EL (cell line): Measurements from ENCODE around the gene SLC25A46.
"Not testable (repeated sequence)": the region's sequence is repeated elsewhere in the genome, so short reads cannot be mapped to it uniquely, and the experiment has no call there.

Experiments
- DNase-seq: peaks from one replicate; pipeline ENCODE4 v3.0.0-alpha.2; 2016

Gene SLC25A46

GRCh38 chr5:110757118-110757729, 18.4 kb downstream of the SLC25A46 start:
- DNase-seq, result peak; percentile 48

DNA sequence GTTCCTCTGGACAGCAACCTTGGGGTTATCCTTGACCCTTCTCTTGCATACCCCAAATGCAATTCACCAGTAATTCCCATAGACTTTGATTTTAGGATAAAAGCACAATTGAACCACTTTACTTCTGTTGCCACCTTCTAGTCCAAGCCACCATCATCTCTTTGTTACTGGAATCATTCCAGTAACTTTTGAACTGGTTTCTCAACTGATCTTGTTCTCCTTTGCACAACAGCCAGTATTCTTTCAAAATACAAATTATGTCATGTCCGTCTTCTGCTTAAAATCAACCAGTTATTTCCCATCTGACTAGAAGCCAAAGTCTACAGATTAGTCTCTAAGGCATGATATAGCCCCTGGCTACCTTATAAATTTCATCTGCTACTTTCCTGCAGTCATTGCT, 21.4 kb downstream of the SLC25A46 start:
- DNase-seq, result no peak

DNA sequence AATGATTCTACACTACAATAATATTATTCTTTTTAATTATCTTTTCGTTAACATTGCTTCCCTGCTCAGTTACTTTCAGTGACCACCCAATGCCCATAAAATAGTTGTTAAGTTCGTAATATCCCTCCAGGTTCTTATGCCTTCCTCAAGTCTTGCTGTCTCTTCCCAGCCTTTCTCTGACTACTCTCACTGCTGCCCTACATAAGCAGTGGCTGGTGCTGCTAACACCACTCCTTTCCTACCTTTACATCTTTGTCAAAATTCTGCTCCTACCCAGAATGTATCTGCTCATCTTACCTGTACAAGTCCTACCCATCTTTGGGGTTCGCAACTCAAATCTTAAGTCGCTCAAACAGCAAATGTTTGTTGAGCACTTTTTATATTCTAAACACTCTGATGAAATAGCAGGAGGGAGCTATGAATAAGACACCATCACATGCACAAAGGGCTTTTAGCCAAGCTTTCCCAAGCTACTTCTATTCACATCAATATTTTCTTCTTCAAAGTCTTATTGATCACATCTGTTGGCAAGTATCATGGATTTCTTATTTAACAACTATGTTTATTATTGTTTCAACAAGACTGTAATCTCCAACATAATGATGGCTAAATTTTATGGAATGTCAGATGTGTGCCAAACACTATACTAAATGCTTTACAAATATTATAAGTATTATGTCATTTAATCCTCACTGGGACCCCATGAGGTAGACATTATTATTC, 29.5 kb downstream of the SLC25A46 start:
- peak; percentile 29 for DNase-seq

GRCh38 chr5:110769000-110769681, 30.3 kb downstream of the SLC25A46 start:
- DNase-seq, result peak; percentile 38

- no peak for DNase-seq
Observed at GRCh38 chr5:110770286-110770685, 31.5 kb downstream of the SLC25A46 start.

DNA sequence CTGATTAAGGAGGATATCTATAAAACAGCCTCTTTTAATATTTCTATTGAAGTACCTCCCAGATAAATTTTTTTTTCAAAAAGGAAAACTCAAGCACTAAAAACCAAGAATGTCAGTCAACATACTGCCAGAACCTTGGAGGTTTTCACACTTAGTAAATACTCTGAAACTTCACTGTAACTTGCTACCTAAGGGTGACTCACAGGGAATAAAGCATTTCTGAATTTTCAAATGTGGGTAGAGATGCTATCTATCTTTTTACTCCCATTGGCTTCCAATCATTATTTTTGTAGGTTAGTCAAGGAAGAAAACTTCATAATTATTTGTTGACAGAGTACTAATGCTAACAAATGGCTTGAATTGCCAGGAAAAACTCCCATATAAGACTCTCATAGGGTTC, 46.1 kb downstream of the SLC25A46 start:
- DNase-seq, result peak; percentile 21

GRCh38 chr5:110785356-110785755, 46.5 kb downstream of the SLC25A46 start:
- peak; percentile 63 for DNase-seq

- DNase-seq, result not testable (repeated sequence)
Observed at GRCh38 chr5:110788006-110788405, 49.2 kb downstream of the SLC25A46 start.

DNA sequence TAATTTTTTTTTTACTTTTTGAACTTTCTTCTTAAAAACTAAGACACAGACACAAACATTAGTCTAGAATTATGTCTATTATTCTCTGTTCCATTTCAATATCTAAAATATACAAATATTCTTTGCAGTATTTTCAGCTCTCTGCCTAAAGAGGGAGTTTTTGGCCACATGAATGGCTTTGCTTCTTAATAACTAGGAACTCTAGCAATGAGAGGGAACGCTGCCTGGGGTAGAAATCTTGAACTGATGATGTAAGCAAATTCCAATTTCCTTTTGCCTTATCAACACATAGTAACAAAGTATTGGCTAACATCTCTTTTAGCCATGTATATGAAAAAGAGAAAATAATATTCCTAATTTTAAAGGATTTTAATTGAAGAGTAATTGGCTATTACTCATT, 51.9 kb downstream of the SLC25A46 start:
- DNase-seq, result peak; percentile 45

GRCh38 chr5:110802998-110803397, 64.2 kb downstream of the SLC25A46 start:
- no peak for DNase-seq

DNA sequence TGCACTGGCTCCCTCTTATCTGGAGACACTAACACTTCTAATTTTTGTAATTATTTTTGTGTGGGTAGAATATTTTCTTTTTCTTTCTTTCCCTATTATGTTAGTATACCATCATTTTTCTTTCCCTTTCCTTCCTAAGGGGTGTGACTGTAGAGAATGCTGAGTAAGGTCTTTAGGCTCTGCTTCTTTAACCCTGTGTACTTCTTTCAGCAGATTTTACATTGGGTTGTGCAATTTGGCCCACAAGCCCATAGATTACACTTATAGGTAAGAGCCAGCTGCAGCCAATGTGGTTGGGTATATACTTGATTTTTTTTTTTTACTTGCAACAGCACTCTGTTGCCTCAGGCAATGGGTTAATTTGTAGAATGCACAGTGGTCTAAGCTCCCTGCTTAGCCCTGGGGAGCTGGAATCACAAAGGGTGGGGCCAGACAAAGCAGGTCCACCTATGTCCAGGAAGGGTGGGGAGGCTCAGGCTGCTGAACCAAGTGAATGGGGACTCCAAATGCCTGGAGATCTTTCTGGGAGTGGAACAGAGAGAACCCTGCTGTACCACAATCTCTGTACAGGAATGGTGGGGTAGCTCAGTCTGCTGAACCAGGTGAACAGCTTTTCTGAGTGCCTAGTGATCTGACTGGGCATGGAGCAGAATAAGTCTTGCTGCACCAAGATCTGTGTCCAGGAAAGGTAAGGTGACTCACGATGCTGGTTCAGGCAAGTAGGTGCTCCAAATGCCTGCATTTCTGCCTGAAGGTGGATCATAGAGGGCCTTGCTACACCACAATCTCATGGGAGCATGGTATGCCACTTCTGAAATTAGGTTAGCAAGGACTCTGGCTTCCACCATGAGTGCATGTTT, 64.9 kb downstream of the SLC25A46 start:
- DNase-seq, result no peak

DNA sequence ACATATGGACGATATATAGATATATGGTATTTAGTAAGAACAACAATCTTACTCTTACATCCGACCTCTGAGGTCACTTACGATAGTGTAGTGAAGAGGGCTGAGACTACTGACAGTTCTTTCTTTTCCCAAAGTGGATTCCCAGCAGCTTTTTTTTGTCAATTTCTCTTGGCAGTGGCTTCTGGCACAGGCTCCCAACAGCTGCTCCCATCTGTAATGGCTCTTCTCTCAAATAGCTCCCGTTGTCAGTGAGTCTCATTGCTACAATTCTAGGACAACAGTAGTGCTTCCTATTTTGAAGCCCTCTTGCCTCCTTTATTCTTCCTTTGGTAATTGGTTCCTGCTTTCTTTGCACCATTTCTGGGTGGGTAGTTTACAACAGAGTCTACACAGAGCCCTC, 68.4 kb downstream of the SLC25A46 start:
- DNase-seq, result no peak

- no peak for DNase-seq
Observed at GRCh38 chr5:110809006-110809405, 70.2 kb downstream of the SLC25A46 start.
